ENCODE data around the gene RANBP17.
"Not testable (repeated sequence)": the region's sequence is repeated elsewhere in the genome, so short reads cannot be mapped to it uniquely, and the experiment has no call there.

Gene RANBP17

GRCh38 chr5:170826117-170826516, 35.7 kb upstream of the RANBP17 start:
- Histone ChIP-seq H3K9ac (ENCODE audit: low read length) (no peak overlapping the region), H2AFZ (ENCODE audit: low read length) (no peak overlapping the region), H3K27ac (ENCODE audit: low read length) (no peak overlapping the region), H3K9me2 (replicated peaks; ENCODE audit: insufficient read depth, low read length) (no peaks in the 10 kb centered on the region), H3K4me2 (ENCODE audit: low read depth, low read length) (no peak overlapping the region), H3K4me3 (ENCODE audit: low read length) (no peak overlapping the region), H3K27me3 (replicated peaks; ENCODE audit: insufficient read depth, low read length) (no peaks in the 10 kb centered on the region), H3K79me2 (ENCODE audit: low read length) (no peaks in the 10 kb centered on the region), H3K36me3 (replicated peaks; ENCODE audit: insufficient read depth, low read length) (no peaks in the 10 kb centered on the region), H4K20me1 (ENCODE audit: insufficient read depth, low read length) (no peaks in the 10 kb centered on the region), H3F3A (ENCODE audit: insufficient read depth, low read length) (no peaks in the 10 kb centered on the region), H3K9me3 (replicated peaks; ENCODE audit: insufficient read depth, low read length) (no peaks in the 10 kb centered on the region), H3K4me1 (ENCODE audit: low read length) (no peaks in the 10 kb centered on the region)
- TF ChIP-seq EZH2phosphoT487 (IDR thresholded peaks at IDR 0.05; ENCODE audit: low read length) (no peak), EZH2 (optimal IDR thresholded peaks at IDR 0.05; ENCODE audit: low read depth, low read length) (no peak)
- TF ChIP-seq, protein P1, sequence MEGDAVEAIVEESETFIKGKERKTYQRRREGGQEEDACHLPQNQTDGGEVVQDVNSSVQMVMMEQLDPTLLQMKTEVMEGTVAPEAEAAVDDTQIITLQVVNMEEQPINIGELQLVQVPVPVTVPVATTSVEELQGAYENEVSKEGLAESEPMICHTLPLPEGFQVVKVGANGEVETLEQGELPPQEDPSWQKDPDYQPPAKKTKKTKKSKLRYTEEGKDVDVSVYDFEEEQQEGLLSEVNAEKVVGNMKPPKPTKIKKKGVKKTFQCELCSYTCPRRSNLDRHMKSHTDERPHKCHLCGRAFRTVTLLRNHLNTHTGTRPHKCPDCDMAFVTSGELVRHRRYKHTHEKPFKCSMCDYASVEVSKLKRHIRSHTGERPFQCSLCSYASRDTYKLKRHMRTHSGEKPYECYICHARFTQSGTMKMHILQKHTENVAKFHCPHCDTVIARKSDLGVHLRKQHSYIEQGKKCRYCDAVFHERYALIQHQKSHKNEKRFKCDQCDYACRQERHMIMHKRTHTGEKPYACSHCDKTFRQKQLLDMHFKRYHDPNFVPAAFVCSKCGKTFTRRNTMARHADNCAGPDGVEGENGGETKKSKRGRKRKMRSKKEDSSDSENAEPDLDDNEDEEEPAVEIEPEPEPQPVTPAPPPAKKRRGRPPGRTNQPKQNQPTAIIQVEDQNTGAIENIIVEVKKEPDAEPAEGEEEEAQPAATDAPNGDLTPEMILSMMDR (IDR thresholded peaks at IDR 0.05; ENCODE audit: low read length) = no peak
- no peak for DNase-seq

- Histone ChIP-seq H2AFZ (ENCODE audit: low read length) (no peak overlapping the region), H3K36me3 (replicated peaks; ENCODE audit: insufficient read depth, low read length) (no peaks in the 10 kb centered on the region), H3K4me2 (ENCODE audit: low read depth, low read length) (no peak overlapping the region), H4K20me1 (ENCODE audit: insufficient read depth, low read length) (no peaks in the 10 kb centered on the region), H3K79me2 (ENCODE audit: low read length) (no peaks in the 10 kb centered on the region), H3K9me3 (replicated peaks; ENCODE audit: insufficient read depth, low read length) (no peaks in the 10 kb centered on the region), H3K4me1 (ENCODE audit: low read length) (no peaks in the 10 kb centered on the region), H3K9ac (ENCODE audit: low read length) (no peak overlapping the region), H3K4me3 (ENCODE audit: low read length) (no peak overlapping the region), H3F3A (ENCODE audit: insufficient read depth, low read length) (no peaks in the 10 kb centered on the region), H3K9me2 (replicated peaks; ENCODE audit: insufficient read depth, low read length) (no peaks in the 10 kb centered on the region), H3K27ac (ENCODE audit: low read length) (no peak overlapping the region), H3K27me3 (replicated peaks; ENCODE audit: insufficient read depth, low read length) (no peaks in the 10 kb centered on the region)
- TF ChIP-seq EZH2phosphoT487 (IDR thresholded peaks at IDR 0.05; ENCODE audit: low read length) (no peak), EZH2 (optimal IDR thresholded peaks at IDR 0.05; ENCODE audit: low read depth, low read length) (no peak)
- TF ChIP-seq, protein P1 (IDR thresholded peaks at IDR 0.05; ENCODE audit: low read length) = no peak
- DNase-seq = no peak
Measured at GRCh38 chr5:170832241-170832640, 29.6 kb upstream of the RANBP17 start.

DNA sequence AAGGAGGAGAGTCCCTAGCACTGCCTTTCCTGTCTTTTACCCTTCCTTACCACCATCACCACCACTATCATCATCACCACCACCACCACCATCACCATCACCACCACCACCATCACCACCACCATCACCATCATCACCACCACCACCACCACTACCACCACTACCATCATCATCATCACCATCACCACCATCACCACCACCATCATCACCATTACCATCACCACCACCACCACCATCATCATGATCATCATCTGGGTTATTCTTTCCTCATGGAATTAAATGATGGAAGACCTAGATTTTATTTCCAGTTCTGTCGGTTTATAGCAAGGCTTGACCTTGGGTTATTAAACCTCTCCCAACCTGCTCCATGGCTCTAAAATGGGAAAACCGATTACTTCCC, 27.8 kb upstream of the RANBP17 start:
- not testable (repeated sequence) for H3K4me2 ChIP-seq (ENCODE audit: low read depth, low read length); H3K9ac ChIP-seq (ENCODE audit: low read length); DNase-seq; H3K36me3 ChIP-seq (replicated peaks; ENCODE audit: insufficient read depth, low read length); H3K9me3 ChIP-seq (replicated peaks; ENCODE audit: insufficient read depth, low read length); H3K9me2 ChIP-seq (replicated peaks; ENCODE audit: insufficient read depth, low read length); H4K20me1 ChIP-seq (ENCODE audit: insufficient read depth, low read length); H3K4me3 ChIP-seq (ENCODE audit: low read length); H2AFZ ChIP-seq (ENCODE audit: low read length); H3K27ac ChIP-seq (ENCODE audit: low read length); H3K27me3 ChIP-seq (replicated peaks; ENCODE audit: insufficient read depth, low read length); H3K4me1 ChIP-seq (ENCODE audit: low read length); H3K79me2 ChIP-seq (ENCODE audit: low read length); H3F3A ChIP-seq (ENCODE audit: insufficient read depth, low read length)

- Histone ChIP-seq H3K9me2 (replicated peaks; ENCODE audit: insufficient read depth, low read length) (no peaks in the 10 kb centered on the region), H4K20me1 (ENCODE audit: insufficient read depth, low read length) (no peaks in the 10 kb centered on the region), H3K36me3 (replicated peaks; ENCODE audit: insufficient read depth, low read length) (no peaks in the 10 kb centered on the region), H3F3A (ENCODE audit: insufficient read depth, low read length) (no peaks in the 10 kb centered on the region; the same call in 1 of the 2 replicates), H3K9ac (ENCODE audit: low read length) (no peak overlapping the region), H3K9me3 (replicated peaks; ENCODE audit: insufficient read depth, low read length) (no peaks in the 10 kb centered on the region), H3K27me3 (replicated peaks; ENCODE audit: insufficient read depth, low read length) (no peaks in the 10 kb centered on the region), H2AFZ (ENCODE audit: low read length) (no peak overlapping the region), H3K4me2 (ENCODE audit: low read depth, low read length) (no peak overlapping the region), H3K27ac (ENCODE audit: low read length) (no peak overlapping the region), H3K4me3 (ENCODE audit: low read length) (no peak overlapping the region), H3K79me2 (ENCODE audit: low read length) (no peaks in the 10 kb centered on the region), H3K4me1 (ENCODE audit: low read length) (no peaks in the 10 kb centered on the region)
- no peak for DNase-seq
- TF ChIP-seq EZH2phosphoT487 (IDR thresholded peaks at IDR 0.05; ENCODE audit: low read length) = no peak
- TF ChIP-seq EZH2 (optimal IDR thresholded peaks at IDR 0.05; ENCODE audit: low read depth, low read length) = no peak
- TF ChIP-seq, protein P1 (IDR thresholded peaks at IDR 0.05; ENCODE audit: low read length) = no peak
Measured at GRCh38 chr5:170836226-170836625, 25.6 kb upstream of the RANBP17 start.

All from MM.1S (cell line).